Neutrophil (primary cell): ENCODE results near the gene KLHL18.

ENCODE experiments used
- H3K27ac ChIP-seq: fragments of 200-600 bp; sonication (generic); 2 replicates; pipeline ENCODE4 v1.5.1; 2016; ENCODE audit warnings: mild to moderate bottlenecking, moderate library complexity
- H3K27me3 ChIP-seq: fragments of 200-600 bp; sonication (generic); 2 replicates; pipeline ENCODE4 v1.6.0; 2016; ENCODE audit warnings: mild to moderate bottlenecking
- H3K36me3 ChIP-seq: fragments of 200-600 bp; sonication (generic); 2 replicates; pipeline ENCODE4 v1.5.1; 2017
- H3K4me1 ChIP-seq, 2 experiments: fragments of 200-600 bp in 1 of 2; sonication (generic) in 1 of 2; 1 replicate in 1 of 2; 2 replicates in 1 of 2; pipeline versions ENCODE4 v1.5.1 to v1.6.1; 2013 to 2016; ENCODE audit warnings: low read depth in 1 of 2, low read length in 1 of 2, mild to moderate bottlenecking in 1 of 2, moderate library complexity in 1 of 2; ENCODE audit not compliant: control insufficient read depth in 1 of 2, insufficient read depth in 1 of 2
- H3K4me3 ChIP-seq, 2 experiments: fragments of 200-600 bp in 1 of 2; sonication (generic) in 1 of 2; 1 replicate in 1 of 2; 2 replicates in 1 of 2; pipeline ENCODE4 v1.5.1; 2013 to 2016; ENCODE audit warnings: low read depth in 1 of 2, low read length in 1 of 2, mild to moderate bottlenecking in 1 of 2, moderate library complexity in 1 of 2
- H3K9me3 ChIP-seq: fragments of 200-600 bp; sonication (generic); 2 replicates; pipeline ENCODE4 v1.5.1; 2016
- CTCF ChIP-seq: fragments of 200-600 bp; sonication (generic); IDR thresholded peaks from 2 replicates; pipeline ENCODE4 v1.5.1; 2016; ENCODE audit warnings: antibody characterized with exemption

Gene KLHL18

GRCh38 chr3:47339951-47340350, 57.2 kb downstream of the KLHL18 start:
- Histone ChIP-seq H3K27me3 (no peaks in the 10 kb centered on the region), H3K4me3 (no peak overlapping the region), H3K9me3 (no peaks in the 10 kb centered on the region), H3K36me3 (peaks cover 99% of the 10 kb centered on the region), H3K4me1 (no peaks in the 10 kb centered on the region), H3K27ac (no peak overlapping the region)
- TF ChIP-seq CTCF, result no peak

GRCh38 chr3:47340866-47341265, 58.1 kb downstream of the KLHL18 start:
- no peak overlapping the region for H3K27ac ChIP-seq
- H3K9me3 ChIP-seq, result no peaks in the 10 kb centered on the region
- peaks cover 99% of the 10 kb centered on the region for H3K36me3 ChIP-seq
- no peaks in the 10 kb centered on the region for H3K4me1 ChIP-seq
- H3K27me3 ChIP-seq, result no peaks in the 10 kb centered on the region
- no peak overlapping the region for H3K4me3 ChIP-seq
- no peak for TF ChIP-seq CTCF

- Histone ChIP-seq H3K4me1 (peaks cover 4 to 6% of the 10 kb centered on the region in 2 experiments), H3K9me3 (no peaks in the 10 kb centered on the region), H3K4me3 (no peak overlapping the region), H3K27me3 (no peaks in the 10 kb centered on the region), H3K27ac (no peak overlapping the region), H3K36me3 (peaks cover 92% of the 10 kb centered on the region)
- no peak for TF ChIP-seq CTCF
Observed at GRCh38 chr3:47342151-47342550, 59.4 kb downstream of the KLHL18 start.

GRCh38 chr3:47342812-47343211, 60.1 kb downstream of the KLHL18 start:
- no peak for TF ChIP-seq CTCF
- H3K4me3 ChIP-seq, result no peak overlapping the region
- no peaks in the 10 kb centered on the region for H3K27me3 ChIP-seq
- H3K36me3 ChIP-seq, result peaks cover 86% of the 10 kb centered on the region
- H3K9me3 ChIP-seq, result no peaks in the 10 kb centered on the region
- peaks cover 8 to 11% of the 10 kb centered on the region in 2 experiments for H3K4me1 ChIP-seq
- H3K27ac ChIP-seq, result no peak overlapping the region

- peaks cover 79% of the 10 kb centered on the region for H3K36me3 ChIP-seq
- no peaks in the 10 kb centered on the region for H3K27me3 ChIP-seq
- H3K4me1 ChIP-seq, result peaks cover 8 to 11% of the 10 kb centered on the region in 2 experiments
- no peak overlapping the region for H3K27ac ChIP-seq
- no peaks in the 10 kb centered on the region for H3K9me3 ChIP-seq
- no peak overlapping the region for H3K4me3 ChIP-seq
- no peak for TF ChIP-seq CTCF
Observed at GRCh38 chr3:47343471-47343971, 60.8 kb downstream of the KLHL18 start.

GRCh38 chr3:47344971-47345370, 62.2 kb downstream of the KLHL18 start:
- no peak overlapping the region for H3K27ac ChIP-seq
- H3K4me3 ChIP-seq, result no peak overlapping the region
- no peaks in the 10 kb centered on the region for H3K9me3 ChIP-seq
- H3K36me3 ChIP-seq, result peaks cover 65% of the 10 kb centered on the region
- no peaks in the 10 kb centered on the region for H3K27me3 ChIP-seq
- peaks cover 8 to 11% of the 10 kb centered on the region in 2 experiments for H3K4me1 ChIP-seq
- TF ChIP-seq CTCF, result no peak
